H1 (cell line): ENCODE data around the gene SLC38A10. TPM values are rescaled to one million over a fixed set of nuclear protein-coding genes. Genes with fewer than 3 reads are reported as not detected.

Source experiments
- CTCF ChIA-PET: fragments of 300-600 bp; sonication (Branson Sonifier 250); formaldehyde crosslinking; loops from one replicate; lab custom pipeline; 2021; ENCODE audit not compliant: partially characterized antibody; lab: Charles Lee
- POLR2A ChIA-PET: fragments of 300-600 bp; sonication (Branson Sonifier 250); formaldehyde crosslinking; loops from one replicate; lab custom pipeline; 2021; ENCODE audit warnings: inconsistent platforms; ENCODE audit not compliant: partially characterized antibody; lab: Charles Lee
- DNase-seq, 2 experiments: peaks; one replicate each; pipeline versions ENCODE4 v3.0.0 to v3.0.0-alpha.2; 2010 to 2022; ENCODE audit warnings: low spot score in 2 of 2, low read depth in 1 of 2, mixed read lengths in 1 of 2
- FAIRE-seq: peaks from 2 replicates; lab custom pipeline; 2011; peaks lifted over from hg19 to GRCh38; lab: Jason Lieb, UNC
- H2AFZ ChIP-seq: 2 replicates; pipeline ENCODE4 v1.8.1; 2012; ENCODE audit warnings: low read length, inconsistent platforms
- H2AK5ac ChIP-seq: 2 replicates; pipeline ENCODE4 v1.6.1; 2013; ENCODE audit warnings: low read depth, low read length
- H2BK120ac ChIP-seq: replicated peaks from 2 replicates; pipeline ENCODE3; 2013; ENCODE audit warnings: low read depth, low read length, inconsistent platforms
- H2BK12ac ChIP-seq: 2 replicates; pipeline ENCODE4 v1.6.1; 2013; ENCODE audit warnings: low read depth, low read length
- H2BK15ac ChIP-seq: 2 replicates; pipeline ENCODE4 v1.6.1; 2013; ENCODE audit warnings: low read length
- H2BK20ac ChIP-seq: 2 replicates; pipeline ENCODE4 v1.6.1; 2013; ENCODE audit warnings: low read length
- H2BK5ac ChIP-seq: 2 replicates; pipeline ENCODE4 v1.6.1; 2013; ENCODE audit warnings: low read depth, low read length
- H3K14ac ChIP-seq: 2 replicates; pipeline ENCODE4 v1.6.1; 2013; ENCODE audit warnings: inconsistent platforms; ENCODE audit not compliant: insufficient read length
- H3K18ac ChIP-seq: 2 replicates; pipeline ENCODE4 v1.6.1; 2013; ENCODE audit warnings: low read length; ENCODE audit errors: extremely low read depth
- H3K23ac ChIP-seq: 2 replicates; pipeline ENCODE4 v1.6.1; 2013; ENCODE audit warnings: inconsistent platforms; ENCODE audit not compliant: insufficient read length
- H3K23me2 ChIP-seq: 2 replicates; pipeline ENCODE4 v1.6.1; 2013; ENCODE audit warnings: low read depth, low read length
- H3K27ac ChIP-seq: 2 replicates; pipeline ENCODE4 v1.6.1; 2011; ENCODE audit warnings: low read depth, low read length, inconsistent platforms
- H3K27me3 ChIP-seq, 4 experiments: replicated peaks in 1 of 4; 1 replicate in 1 of 4; 2 replicates in 3 of 4; pipeline versions ENCODE4 v1.6.1 to v1.8.1; 2011 to 2013; ENCODE audit warnings: low read length in 3 of 4, mild to moderate bottlenecking in 3 of 4, inconsistent platforms in 2 of 4, mixed read lengths in 2 of 4, moderate library complexity in 1 of 4; ENCODE audit not compliant: control insufficient read depth in 3 of 4, insufficient read depth in 3 of 4; ENCODE audit errors: extremely low read depth in 1 of 4
- H3K36me3 ChIP-seq, 4 experiments: 2 replicates each; pipeline versions ENCODE4 v1.6.1 to v1.8.1; 2011 to 2013; ENCODE audit warnings: mild to moderate bottlenecking in 4 of 4, low read length in 3 of 4, moderate library complexity in 2 of 4, control low read depth in 1 of 4, inconsistent platforms in 1 of 4; ENCODE audit not compliant: insufficient read depth in 4 of 4, control insufficient read depth in 2 of 4
- H3K4ac ChIP-seq: replicated peaks from 2 replicates; pipeline ENCODE3; 2013; ENCODE audit warnings: low read length, low read depth, mixed read lengths, inconsistent platforms; ENCODE audit not compliant: insufficient read length
- H3K4me1 ChIP-seq, 4 experiments: replicated peaks in 1 of 4; 1 replicate in 1 of 4; 2 replicates in 3 of 4; pipeline versions ENCODE4 v1.6.1 to v1.8.1; 2011 to 2013; ENCODE audit warnings: low read length in 3 of 4, inconsistent platforms in 2 of 4, mixed read lengths in 1 of 4; ENCODE audit not compliant: insufficient read depth in 4 of 4, control insufficient read depth in 3 of 4
- H3K4me2 ChIP-seq, 2 experiments: 2 replicates each; pipeline versions ENCODE4 v1.6.1 to v1.8.1; 2011 to 2013; ENCODE audit warnings: low read depth in 2 of 2, low read length in 2 of 2, control low read depth in 1 of 2, inconsistent platforms in 1 of 2, mild to moderate bottlenecking in 1 of 2; ENCODE audit not compliant: insufficient read depth in 1 of 2
- H3K4me3 ChIP-seq, 4 experiments: fragments of 200-600, 300-600 bp in 1 of 4; sonication (generic), shearing (Covaris generic), sonication (Bioruptor Twin) in 1 of 4; 2 replicates each; pipeline versions ENCODE4 v1.5.1 to v1.8.1; 2011 to 2016; ENCODE audit warnings: low read length in 4 of 4, low read depth in 3 of 4, control low read depth in 2 of 4, inconsistent platforms in 2 of 4, mild to moderate bottlenecking in 2 of 4, mixed read lengths in 1 of 4, moderate library complexity in 1 of 4; ENCODE audit not compliant: insufficient read depth in 2 of 4; ENCODE audit errors: extremely low read depth in 1 of 4
- H3K56ac ChIP-seq: replicated peaks from 2 replicates; pipeline ENCODE3; 2013; ENCODE audit warnings: low read depth, mild to moderate bottlenecking, mixed read lengths, low read length, inconsistent platforms; ENCODE audit not compliant: insufficient read length
- H3K79me1 ChIP-seq: 2 replicates; pipeline ENCODE4 v1.6.1; 2013; ENCODE audit warnings: low read depth, low read length, control low read depth
- H3K79me2 ChIP-seq, 2 experiments: 2 replicates each; pipeline versions ENCODE4 v1.6.1 to v1.8.1; 2012 to 2013; ENCODE audit warnings: low read length in 2 of 2, mild to moderate bottlenecking in 2 of 2, inconsistent platforms in 1 of 2; ENCODE audit not compliant: insufficient read depth in 2 of 2, control insufficient read depth in 1 of 2
- H3K9ac ChIP-seq, 4 experiments: replicated peaks in 1 of 4; 1 replicate in 1 of 4; 2 replicates in 3 of 4; pipeline versions ENCODE4 v1.6.1 to v1.8.1; 2011 to 2013; ENCODE audit warnings: low read depth in 3 of 4, low read length in 3 of 4, control low read depth in 2 of 4, mild to moderate bottlenecking in 2 of 4, moderate library complexity in 2 of 4, inconsistent platforms in 1 of 4; ENCODE audit errors: extremely low read depth in 1 of 4
- H3K9me3 ChIP-seq, 2 experiments: 2 replicates each; pipeline versions ENCODE4 v1.6.1 to v1.8.1; 2012 to 2013; ENCODE audit warnings: mild to moderate bottlenecking in 2 of 2, moderate library complexity in 2 of 2, control low read depth in 1 of 2, inconsistent platforms in 1 of 2, low read depth in 1 of 2, low read length in 1 of 2, mixed read lengths in 1 of 2; ENCODE audit not compliant: insufficient read depth in 2 of 2
- H4K20me1 ChIP-seq, 2 experiments: replicated peaks in 1 of 2; 2 replicates each; pipeline versions ENCODE3 to v1.8.1; 2011 to 2013; ENCODE audit warnings: inconsistent platforms in 2 of 2, low read length in 2 of 2, mild to moderate bottlenecking in 1 of 2; ENCODE audit not compliant: insufficient read depth in 2 of 2, control insufficient read depth in 1 of 2
- H4K5ac ChIP-seq: 2 replicates; pipeline ENCODE4 v1.6.1; 2013; ENCODE audit warnings: low read length, low read depth, mixed read lengths, inconsistent platforms; ENCODE audit not compliant: insufficient read length
- H4K8ac ChIP-seq: 2 replicates; pipeline ENCODE4 v1.8.0; 2013; ENCODE audit warnings: mild to moderate bottlenecking, moderate library complexity, low read length, inconsistent platforms; ENCODE audit not compliant: insufficient read depth; ENCODE audit errors: extremely low read depth
- H4K91ac ChIP-seq: replicated peaks from 2 replicates; pipeline ENCODE3; 2013; ENCODE audit warnings: low read length, mixed read lengths, inconsistent platforms; ENCODE audit not compliant: insufficient read length
- ASH2L ChIP-seq: fragments of 200-600, 300-600 bp; sonication (generic); IDR thresholded peaks from one replicate; pipeline ENCODE4 v1.7.1; 2017; ENCODE audit warnings: low read length
- ATF3 ChIP-seq: IDR thresholded peaks from 2 replicates; pipeline ENCODE4 v1.6.1; 2011; ENCODE audit warnings: low read depth, mild to moderate bottlenecking, low read length; ENCODE audit not compliant: insufficient read depth
- BACH1 ChIP-seq: IDR thresholded peaks from 2 replicates; pipeline ENCODE4 v1.6.1; 2012; ENCODE audit warnings: low read length, improper control_type of control experiment
- CBX5 ChIP-seq: fragments of 300-800, 300-1000 bp; sonication (generic); IDR thresholded peaks from 2 replicates; pipeline ENCODE4 v1.7.1; 2016; ENCODE audit warnings: antibody characterized with exemption, low read length, low read depth
- CBX8 ChIP-seq: fragments of 300-800, 300-1000 bp; sonication (generic); IDR thresholded peaks from 2 replicates; pipeline ENCODE4 v1.7.1; 2016; ENCODE audit warnings: low read depth, low read length, borderline replicate concordance
- CEBPB ChIP-seq: IDR thresholded peaks from 2 replicates; pipeline ENCODE4 v1.6.1; 2012; ENCODE audit warnings: low read depth, low read length
- EGR1 ChIP-seq: IDR thresholded peaks from 2 replicates; pipeline ENCODE4 v1.6.1; 2011; ENCODE audit warnings: low read depth, low read length, borderline replicate concordance
- KDM5A ChIP-seq: fragments of 200-600 bp; IDR thresholded peaks from 2 replicates; pipeline ENCODE4 v1.7.1; 2012; ENCODE audit warnings: mild to moderate bottlenecking, low read length, inconsistent platforms, mixed read lengths
- MAFK ChIP-seq: IDR thresholded peaks from 2 replicates; pipeline ENCODE4 v1.6.1; 2012; ENCODE audit warnings: low read depth, mild to moderate bottlenecking, improper control_type of control experiment, low read length
- RAD21 ChIP-seq, 2 experiments: IDR thresholded peaks in 1 of 2; conservative IDR thresholded peaks in 1 of 2; 2 replicates each; pipeline ENCODE4 v1.6.1; 2011; ENCODE audit warnings: low read depth in 2 of 2, low read length in 2 of 2, improper control_type of control experiment in 1 of 2, inconsistent platforms in 1 of 2, mild to moderate bottlenecking in 1 of 2, moderate library complexity in 1 of 2
- SIRT6 ChIP-seq: IDR thresholded peaks from one replicate; pipeline ENCODE4 v1.7.1; 2012; ENCODE audit warnings: low read length, inconsistent platforms
- SUZ12 ChIP-seq: fragments of 200-600 bp; sonication (generic); IDR thresholded peaks from 2 replicates; pipeline ENCODE4 v1.6.1; 2012; ENCODE audit warnings: mild to moderate bottlenecking, inconsistent platforms, low read length, moderate library complexity, mixed read lengths
- TBP ChIP-seq: IDR thresholded peaks from 2 replicates; pipeline ENCODE4 v1.6.1; 2011; ENCODE audit warnings: low read depth, low read length, improper control_type of control experiment
- WGBS, 2 experiments: shearing (Covaris generic) in 1 of 2; methylation state at CpG; one replicate each; pipeline versions ENCODE4 v1.1.6 to v1.1.7; 2013 to 2015; ENCODE audit warnings: low lambda C conversion rate in 2 of 2, mixed read lengths in 2 of 2, inconsistent platforms in 1 of 2, low coverage in 1 of 2, missing lambda C conversion rate in 1 of 2; ENCODE audit not compliant: insufficient replicate concordance in 2 of 2, insufficient coverage in 1 of 2, insufficient read length in 1 of 2; ENCODE audit errors: extremely low coverage in 1 of 2, missing lambda C conversion rate in 1 of 2; 5-methylcytosine and 5-hydroxymethylcytosine counted together
- polyA plus RNA-seq, 7 experiments: library from polyadenylated mRNA; depleted of rRNA in 3 of 7; stranded (reverse) in 5 of 7; unstranded in 2 of 7; fragments of >200 nt in 5 of 7; fragments of 200-250 nt in 2 of 7; gene quantifications; 1 replicate in 5 of 7; 2 replicates in 1 of 7; 4 replicates in 1 of 7; pipeline versions ENCODE4 v1.2.1 to v1.2.3, GENCODE V29; 2011 to 2013; ENCODE audit warnings: missing spikeins in 2 of 7, mixed read lengths in 2 of 7
- total RNA-seq: library from RNA; stranded (reverse); fragmentation: NEBNext Ultra II Directional; extraction: Animal tissue kit (Norgen Biotek cat#: 25700); gene quantifications from 2 replicates; pipeline ENCODE4 v1.2.1, GENCODE V29; 2021

SLC38A10 gene
- total and polyA plus RNA-seq, 2 of the 8 experiments (the other 6 are each of a cell fraction or from before 2014, with no cell fraction given): 26.4 to 41.0 TPM

- Histone ChIP-seq H4K5ac (no peak overlapping the region), H3K56ac (no peak overlapping the region)
- no peak for TF ChIP-seq SIRT6
- TF ChIP-seq RAD21 (IDR thresholded peaks at IDR 0.05 in 1 of 2, conservative IDR thresholded peaks at IDR 0.05 in 1 of 2; ENCODE audit: low read depth in 2 of 2, low read length in 2 of 2): no peak
- no peak for TF ChIP-seq BACH1
- no peak for TF ChIP-seq EGR1
- no peak for TF ChIP-seq CBX5
- TF ChIP-seq KDM5A: no peak
- no peak for TF ChIP-seq MAFK
- no peak for TF ChIP-seq CBX8
- no peak for TF ChIP-seq CEBPB
- TF ChIP-seq ASH2L: no peak
- no peak for TF ChIP-seq TBP
- TF ChIP-seq SUZ12: no peak
- no peak for TF ChIP-seq ATF3
Observed at GRCh38 chr17:81277946-81278693, 17.0 kb downstream of the SLC38A10 start.

More at GRCh38 chr17:81277946-81278693, 17.0 kb downstream of the SLC38A10 start:
- Histone ChIP-seq H3K9me3 (no peaks in the 10 kb centered on the region), H3K23ac (no peak overlapping the region), H3K36me3 (peaks cover 2 to 16% (median 6%) of the 10 kb centered on the region in 4 experiments; a peak in 4 of 8 replicates), H3K4me1 (peaks cover 0 to 4% (median 0%) of the 10 kb centered on the region in 4 experiments; a peak in 1 of 7 replicates), H3K27me3 (no peaks in the 10 kb centered on the region), H3K79me1 (peaks cover 3% of the 10 kb centered on the region), H2BK15ac (no peak overlapping the region), H4K8ac (peak overlapping the region; percentile 79), H3K79me2 (no peaks in the 10 kb centered on the region), H3K14ac (no peak overlapping the region), H3K4me3 (no peak overlapping the region), H2BK120ac (no peak overlapping the region), H2AFZ (no peak overlapping the region), H3K27ac (no peak overlapping the region), H3K4me2 (no peak overlapping the region), H2BK12ac (no peak overlapping the region), H2BK20ac (no peak overlapping the region), H3K23me2 (no peaks in the 10 kb centered on the region), H4K20me1 (peaks cover 13 to 14% of the 10 kb centered on the region in 2 experiments), H2AK5ac (no peak overlapping the region), H4K91ac (no peak overlapping the region), H3K9ac (no peak overlapping the region), H3K4ac (no peak overlapping the region), H2BK5ac (no peak overlapping the region), H3K18ac (no peak overlapping the region)
- no peak for FAIRE-seq
- no peak for DNase-seq
- ChIA-PET CTCF (interaction anchor here (0.6 to 3.5 kb wide), 9 partner anchors 12 to 35 kb away, joined by 3 to 15 read pairs (median 4); no protein-coding TSS in a partner anchor), POLR2A (interaction anchor here (0.7 to 1.7 kb wide), 3 partner anchors 18 to 235 kb away, joined by 3 to 4 read pairs (median 3); partner anchors contain the start of gene ACTG1)
- 89% methylated on average over 19 of the region's 20 CpGs; no CpG with 5 or more reads in 1 of the 2 experiments for WGBS, 2 experiments
